Type B pancreatic cell (in vitro differentiated cells): Measurements from ENCODE around the gene NR2F1. TPM values are rescaled to one million over a fixed set of nuclear protein-coding genes. Genes with fewer than 3 reads are reported as not detected.

Experiments used
- DNase-seq: peaks from one replicate; pipeline ENCODE4 v3.0.0; 2021; ENCODE audit warnings: mixed read lengths; ENCODE audit not compliant: unreplicated experiment; ENCODE audit errors: extremely low spot score
- H3K27ac Mint-ChIP-seq: 2 replicates; pipeline ENCODE4 v1.8.0; 2021; ENCODE audit warnings: mild to moderate bottlenecking, mixed read lengths
- H3K27me3 Mint-ChIP-seq: 2 replicates; pipeline ENCODE4 v1.8.0; 2021; ENCODE audit warnings: mixed read lengths
- H3K36me3 Mint-ChIP-seq: 2 replicates; pipeline ENCODE4 v1.8.0; 2021; ENCODE audit warnings: mixed read lengths
- H3K4me1 Mint-ChIP-seq: one replicate; pipeline ENCODE4 v1.8.0; 2021; ENCODE audit warnings: mixed read lengths; ENCODE audit not compliant: unreplicated experiment
- H3K4me3 Mint-ChIP-seq: 2 replicates; pipeline ENCODE4 v1.8.0; 2021; ENCODE audit warnings: mild to moderate bottlenecking, mixed read lengths
- H3K9me3 Mint-ChIP-seq: 2 replicates; pipeline ENCODE4 v1.8.0; 2021; ENCODE audit warnings: mixed read lengths
- CTCF ChIP-seq: fragments of 200-600 bp; sonication (generic); conservative IDR thresholded peaks from 2 replicates; pipeline ENCODE4 v1.5.0; 2021; ENCODE audit warnings: antibody characterized with exemption, mild to moderate bottlenecking
- total RNA-seq: library from RNA; stranded (reverse); gene quantifications from 2 replicates; pipeline ENCODE4 v1.2.1, GENCODE V29; 2021; ENCODE audit warnings: low replicate concordance

The NR2F1 gene
- total RNA-seq, 1 donor from 2014 or later: 126 TPM

- Mint-ChIP-seq H3K36me3 (no peaks in the 10 kb centered on the region), H3K27me3 (peaks cover 92% of the 10 kb centered on the region), H3K9me3 (no peaks in the 10 kb centered on the region), H3K4me1 (peaks cover 19% of the 10 kb centered on the region), H3K4me3 (no peak overlapping the region), H3K27ac (no peak overlapping the region)
- TF ChIP-seq CTCF: no peak
- DNase-seq: no peak
These were observed 33.6 kb downstream of the NR2F1 start for GRCh38 chr5:93616538-93617174.

GRCh38 chr5:93620487-93621326, 37.7 kb downstream of the NR2F1 start:
- Mint-ChIP-seq H3K27ac (peak overlapping the region; percentile 91), H3K4me3 (peak overlapping the region; percentile 98), H3K4me1 (peaks cover 15% of the 10 kb centered on the region), H3K36me3 (no peaks in the 10 kb centered on the region), H3K9me3 (no peaks in the 10 kb centered on the region), H3K27me3 (peaks cover 76% of the 10 kb centered on the region)
- peak; percentile 28 for TF ChIP-seq CTCF
- no peak for DNase-seq

- Mint-ChIP-seq H3K9me3 (no peaks in the 10 kb centered on the region), H3K4me1 (peaks cover 15% of the 10 kb centered on the region), H3K27me3 (peaks cover 70% of the 10 kb centered on the region), H3K36me3 (no peaks in the 10 kb centered on the region), H3K4me3 (peak overlapping the region; percentile 85), H3K27ac (peak overlapping the region; percentile 72)
- peak; percentile 80 for DNase-seq
- TF ChIP-seq CTCF: no peak
These were observed 38.3 kb downstream of the NR2F1 start for GRCh38 chr5:93621327-93621798.

- Mint-ChIP-seq H3K27ac (no peak overlapping the region), H3K27me3 (peaks cover 60% of the 10 kb centered on the region), H3K4me1 (peaks cover 15% of the 10 kb centered on the region), H3K4me3 (peak overlapping the region; percentile 75), H3K9me3 (no peaks in the 10 kb centered on the region), H3K36me3 (no peaks in the 10 kb centered on the region)
- DNase-seq: no peak
- TF ChIP-seq CTCF: no peak
These were observed 39.3 kb downstream of the NR2F1 start for GRCh38 chr5:93622240-93622885.

GRCh38 chr5:93623153-93623552, 40.1 kb downstream of the NR2F1 start:
- peaks cover 15% of the 10 kb centered on the region for H3K4me1 Mint-ChIP-seq
- no peaks in the 10 kb centered on the region for H3K9me3 Mint-ChIP-seq
- no peak for TF ChIP-seq CTCF
- no peaks in the 10 kb centered on the region for H3K36me3 Mint-ChIP-seq
- no peak overlapping the region for H3K27ac Mint-ChIP-seq
- peaks cover 52% of the 10 kb centered on the region for H3K27me3 Mint-ChIP-seq
- no peak for DNase-seq
- H3K4me3 Mint-ChIP-seq: no peak overlapping the region
